GM23338 (cell line): ENCODE data around the gene PLA2G6. TPM values are rescaled to one million over a fixed set of nuclear protein-coding genes. Genes with fewer than 3 reads are reported as not detected.
A peak's percentile ranks its signal among the peaks of the same experiment; 100 is the strongest.

ENCODE experiments used
- ATAC-seq: fragments of 200-7000 bp; cut with Tn5 transposase; 3 replicates; pipeline ENCODE4 v1.9.1; 2020
- DNase-seq: peaks from one replicate; pipeline ENCODE4 v3.0.0-alpha.2; 2015; ENCODE audit warnings: low spot score
- H2AFZ ChIP-seq: fragments of 200-600 bp; sonication (generic); 2 replicates; pipeline ENCODE4 v1.8.0; 2016; ENCODE audit warnings: antibody characterized with exemption, mild to moderate bottlenecking, moderate library complexity
- H3F3A ChIP-seq: fragments of 200-600 bp; sonication (generic); replicated peaks from 2 replicates; pipeline ENCODE4 v1.8.0; 2017; ENCODE audit warnings: antibody characterized with exemption, mixed run types, low read depth
- H3K27ac ChIP-seq: fragments of 200-600 bp; sonication (generic); 2 replicates; pipeline ENCODE4 v1.6.1; 2016; ENCODE audit warnings: low read depth
- H3K27me3 ChIP-seq: fragments of 200-600 bp; sonication (generic); 2 replicates; pipeline ENCODE4 v1.8.0; 2016; ENCODE audit warnings: mild to moderate bottlenecking, mixed run types, moderate library complexity; ENCODE audit not compliant: insufficient read depth
- H3K36me3 ChIP-seq: fragments of 200-600 bp; sonication (generic); 2 replicates; pipeline ENCODE4 v1.8.0; 2016; ENCODE audit warnings: mild to moderate bottlenecking; ENCODE audit not compliant: insufficient read depth
- H3K4me1 ChIP-seq: fragments of 200-600 bp; sonication (generic); 2 replicates; pipeline ENCODE4 v1.8.0; 2016; ENCODE audit warnings: mild to moderate bottlenecking, moderate library complexity; ENCODE audit not compliant: insufficient read depth
- H3K4me2 ChIP-seq: fragments of 200-600 bp; sonication (generic); 2 replicates; pipeline ENCODE4 v1.7.1; 2017; ENCODE audit warnings: mixed run types
- H3K4me3 ChIP-seq: fragments of 200-600 bp; sonication (generic); 2 replicates; pipeline ENCODE4 v1.6.1; 2016; ENCODE audit warnings: mixed run types
- H3K79me2 ChIP-seq: fragments of 200-600 bp; sonication (generic); replicated peaks from 2 replicates; pipeline ENCODE4 v1.8.0; 2017; ENCODE audit warnings: mild to moderate bottlenecking; ENCODE audit not compliant: insufficient read depth
- H3K9me2 ChIP-seq: fragments of 200-600 bp; sonication (generic); 2 replicates; pipeline ENCODE4 v1.8.0; 2017; ENCODE audit not compliant: insufficient read depth
- H4K20me1 ChIP-seq: fragments of 200-600 bp; sonication (generic); replicated peaks from 2 replicates; pipeline ENCODE4 v1.8.0; 2017; ENCODE audit warnings: mild to moderate bottlenecking; ENCODE audit not compliant: insufficient read depth
- H3K27ac Mint-ChIP-seq: 2 replicates; pipeline ENCODE4 v1.8.0; 2020; ENCODE audit warnings: inconsistent platforms, mild to moderate bottlenecking, moderate library complexity, mixed read lengths
- H3K27me3 Mint-ChIP-seq: 3 replicates; pipeline ENCODE4 v1.8.0; 2022; ENCODE audit warnings: low read depth, mild to moderate bottlenecking, moderate library complexity, mixed read lengths, inconsistent platforms; ENCODE audit not compliant: insufficient read depth, poor library complexity
- H3K36me3 Mint-ChIP-seq: 3 replicates; pipeline ENCODE4 v1.8.0; 2021; ENCODE audit warnings: low read depth, mild to moderate bottlenecking, inconsistent platforms, moderate library complexity, mixed read lengths
- H3K4me1 Mint-ChIP-seq: 3 replicates; pipeline ENCODE4 v1.8.0; 2020; ENCODE audit warnings: mild to moderate bottlenecking, inconsistent platforms, mixed read lengths
- H3K4me3 Mint-ChIP-seq: 3 replicates; pipeline ENCODE4 v1.8.0; 2021; ENCODE audit warnings: moderate library complexity, mild to moderate bottlenecking, inconsistent platforms, mixed read lengths
- H3K9me3 Mint-ChIP-seq: 3 replicates; pipeline ENCODE4 v1.8.0; 2020; ENCODE audit warnings: moderate library complexity, mild to moderate bottlenecking, inconsistent platforms, mixed read lengths
- CREB1 ChIP-seq: fragments of 250-450 bp; sonication (Bioruptor Pico); IDR thresholded peaks from 2 replicates; pipeline ENCODE4 v1.5.0; 2020; ENCODE audit warnings: low read depth, mild to moderate bottlenecking, moderate library complexity
- EZH2 ChIP-seq: fragments of 200-600 bp; sonication (generic); IDR thresholded peaks from one replicate; pipeline ENCODE4 v1.8.0; 2017; ENCODE audit warnings: antibody characterized with exemption, mild to moderate bottlenecking, low read depth; ENCODE audit not compliant: unreplicated experiment
- POLR2AphosphoS5 ChIP-seq: IDR thresholded peaks from 2 replicates; pipeline ENCODE4 v1.6.1; 2016; ENCODE audit warnings: antibody characterized with exemption, low read depth
- ZNF114 ChIP-seq: fragments of 250-450 bp; sonication (Bioruptor Pico); IDR thresholded peaks from 2 replicates; pipeline ENCODE4 v1.5.0; 2020; ENCODE audit warnings: mild to moderate bottlenecking, moderate library complexity
- polyA plus RNA-seq: library from polyadenylated mRNA; unstranded; fragments of >200 nt; fragmentation: Nextera tagmentation; extraction: Ambion mirVana; gene quantifications from 2 replicates; pipeline ENCODE4 v1.2.1, GENCODE V29; 2016
- total RNA-seq: library from RNA; depleted of rRNA; stranded (reverse); fragments of >200 nt; shearing (Covaris generic); gene quantifications from 2 replicates; pipeline ENCODE4 v1.2.3, GENCODE V29; 2014
- TF ChIP-seq, protein P1 (sequence below): IDR thresholded peaks from 2 replicates; pipeline ENCODE4 v1.6.1; 2016; ENCODE audit warnings: antibody characterized with exemption
- TF ChIP-seq, protein P2 (sequence below): IDR thresholded peaks from one replicate; pipeline ENCODE4 v1.6.1; 2018; ENCODE audit warnings: antibody characterized with exemption; ENCODE audit not compliant: unreplicated experiment
- TF ChIP-seq, protein P3 (sequence below), 2 experiments: fragments of 200-600 bp in 1 of 2; sonication (generic) in 1 of 2; conservative IDR thresholded peaks; 2 replicates each; pipeline versions ENCODE4 v1.5.1 to v1.6.1; 2016 to 2017; ENCODE audit warnings: antibody characterized with exemption in 2 of 2, low read depth in 2 of 2, mild to moderate bottlenecking in 2 of 2, moderate library complexity in 1 of 2

The PLA2G6 gene
- total and polyA plus RNA-seq, 2 experiments from 2014 or later = 4.5 to 12.6 TPM

DNA sequence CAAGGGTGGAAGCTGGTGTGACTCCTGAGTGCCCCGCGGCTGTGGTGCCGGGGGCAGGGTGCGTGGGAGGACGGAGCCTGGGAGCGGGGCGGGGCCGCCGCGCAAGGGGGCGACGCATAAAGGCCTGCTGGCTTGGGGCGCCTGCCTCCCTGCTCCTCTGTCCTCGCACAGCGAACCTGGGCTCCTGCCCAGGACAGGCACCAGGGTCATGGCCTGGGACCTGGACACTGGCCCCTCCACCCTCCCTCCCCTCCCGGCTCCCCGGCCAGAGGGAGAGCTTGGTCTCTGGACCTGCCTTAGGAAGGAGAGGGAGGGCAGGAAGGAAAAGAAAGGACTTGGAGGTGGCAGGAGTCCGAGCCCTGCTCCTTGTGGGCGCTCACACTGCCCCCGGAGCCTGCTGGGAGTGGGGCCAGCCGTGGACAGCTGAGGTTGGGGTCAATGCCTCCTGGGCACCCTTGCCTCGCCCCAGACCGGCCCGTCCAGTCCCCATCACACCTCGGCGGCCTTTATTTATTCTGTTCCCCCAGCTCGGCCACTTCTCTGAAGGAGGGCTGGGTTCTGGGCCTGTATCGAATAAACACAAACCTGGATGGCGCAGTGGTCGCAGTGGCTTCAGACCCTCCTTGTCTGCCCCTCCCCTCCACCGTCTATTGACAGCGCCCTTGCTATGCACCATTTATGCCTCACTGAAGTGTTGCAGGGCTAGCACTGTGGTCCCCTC, 106.4 kb downstream of the PLA2G6 start (continued):
- TF ChIP-seq, protein P1, sequence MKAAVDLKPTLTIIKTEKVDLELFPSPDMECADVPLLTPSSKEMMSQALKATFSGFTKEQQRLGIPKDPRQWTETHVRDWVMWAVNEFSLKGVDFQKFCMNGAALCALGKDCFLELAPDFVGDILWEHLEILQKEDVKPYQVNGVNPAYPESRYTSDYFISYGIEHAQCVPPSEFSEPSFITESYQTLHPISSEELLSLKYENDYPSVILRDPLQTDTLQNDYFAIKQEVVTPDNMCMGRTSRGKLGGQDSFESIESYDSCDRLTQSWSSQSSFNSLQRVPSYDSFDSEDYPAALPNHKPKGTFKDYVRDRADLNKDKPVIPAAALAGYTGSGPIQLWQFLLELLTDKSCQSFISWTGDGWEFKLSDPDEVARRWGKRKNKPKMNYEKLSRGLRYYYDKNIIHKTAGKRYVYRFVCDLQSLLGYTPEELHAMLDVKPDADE = no peak
- no peak for TF ChIP-seq ZNF114
- TF ChIP-seq EZH2 = no peak
- no peak for TF ChIP-seq CREB1
- TF ChIP-seq, protein P2, sequence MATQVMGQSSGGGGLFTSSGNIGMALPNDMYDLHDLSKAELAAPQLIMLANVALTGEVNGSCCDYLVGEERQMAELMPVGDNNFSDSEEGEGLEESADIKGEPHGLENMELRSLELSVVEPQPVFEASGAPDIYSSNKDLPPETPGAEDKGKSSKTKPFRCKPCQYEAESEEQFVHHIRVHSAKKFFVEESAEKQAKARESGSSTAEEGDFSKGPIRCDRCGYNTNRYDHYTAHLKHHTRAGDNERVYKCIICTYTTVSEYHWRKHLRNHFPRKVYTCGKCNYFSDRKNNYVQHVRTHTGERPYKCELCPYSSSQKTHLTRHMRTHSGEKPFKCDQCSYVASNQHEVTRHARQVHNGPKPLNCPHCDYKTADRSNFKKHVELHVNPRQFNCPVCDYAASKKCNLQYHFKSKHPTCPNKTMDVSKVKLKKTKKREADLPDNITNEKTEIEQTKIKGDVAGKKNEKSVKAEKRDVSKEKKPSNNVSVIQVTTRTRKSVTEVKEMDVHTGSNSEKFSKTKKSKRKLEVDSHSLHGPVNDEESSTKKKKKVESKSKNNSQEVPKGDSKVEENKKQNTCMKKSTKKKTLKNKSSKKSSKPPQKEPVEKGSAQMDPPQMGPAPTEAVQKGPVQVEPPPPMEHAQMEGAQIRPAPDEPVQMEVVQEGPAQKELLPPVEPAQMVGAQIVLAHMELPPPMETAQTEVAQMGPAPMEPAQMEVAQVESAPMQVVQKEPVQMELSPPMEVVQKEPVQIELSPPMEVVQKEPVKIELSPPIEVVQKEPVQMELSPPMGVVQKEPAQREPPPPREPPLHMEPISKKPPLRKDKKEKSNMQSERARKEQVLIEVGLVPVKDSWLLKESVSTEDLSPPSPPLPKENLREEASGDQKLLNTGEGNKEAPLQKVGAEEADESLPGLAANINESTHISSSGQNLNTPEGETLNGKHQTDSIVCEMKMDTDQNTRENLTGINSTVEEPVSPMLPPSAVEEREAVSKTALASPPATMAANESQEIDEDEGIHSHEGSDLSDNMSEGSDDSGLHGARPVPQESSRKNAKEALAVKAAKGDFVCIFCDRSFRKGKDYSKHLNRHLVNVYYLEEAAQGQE = no peak

DNA sequence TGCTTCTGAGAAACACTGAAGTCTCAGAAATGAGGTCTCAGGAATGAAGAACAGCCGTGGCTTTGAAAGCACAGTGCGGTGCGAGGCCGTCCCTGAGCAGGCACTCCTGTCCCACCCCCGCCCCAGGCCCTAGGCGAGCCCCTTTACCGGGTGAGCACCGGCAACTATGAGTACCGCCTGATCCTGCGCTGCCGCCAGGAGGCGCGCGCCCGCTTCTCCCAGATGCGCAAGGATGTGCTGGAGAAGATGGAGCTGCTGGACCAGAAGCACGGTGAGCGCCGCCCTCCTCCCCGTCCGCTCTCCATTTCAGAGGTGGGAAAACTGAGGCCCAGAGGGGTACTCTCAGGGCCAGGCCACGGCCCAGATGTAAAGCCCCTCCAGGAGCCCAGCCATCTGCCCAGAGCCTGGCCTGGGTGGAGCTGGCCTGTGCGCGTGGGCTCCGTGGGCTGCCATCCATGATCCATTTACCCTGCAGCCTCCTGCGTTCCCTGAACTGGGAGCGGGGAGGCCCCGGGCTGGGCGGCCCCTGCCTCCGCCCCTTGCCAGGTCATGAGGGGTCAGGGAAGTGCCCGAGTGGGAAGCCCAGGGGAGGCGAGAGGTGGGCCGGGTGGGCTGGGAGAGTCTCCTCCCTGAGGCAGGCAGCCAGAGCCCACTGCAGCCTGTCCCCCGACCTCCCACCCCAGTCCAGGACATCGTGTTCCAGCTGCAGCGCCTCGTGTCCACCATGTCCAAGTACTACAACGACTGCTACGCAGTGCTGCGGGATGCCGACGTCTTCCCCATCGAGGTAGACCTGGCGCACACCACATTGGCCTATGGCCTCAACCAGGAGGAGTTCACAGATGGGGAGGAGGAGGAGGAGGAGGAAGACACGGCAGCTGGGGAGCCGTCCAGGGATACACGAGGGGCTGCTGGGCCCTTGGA, 107.2 kb downstream of the PLA2G6 start:
- Histone ChIP-seq H3K4me2 (no peak overlapping the region), H2AFZ (no peak overlapping the region), H3K27ac (no peak overlapping the region), H3K79me2 (no peaks in the 10 kb centered on the region), H3K4me1 (0 out of 2 replicates have a peak, but pooled peaks cover 3% of the 10 kb centered on the region), H3F3A (no peaks in the 10 kb centered on the region), H3K36me3 (no peaks in the 10 kb centered on the region), H3K27me3 (peaks cover 5% of the 10 kb centered on the region; the same call in 1 of the 2 replicates), H3K4me3 (no peak overlapping the region), H4K20me1 (no peaks in the 10 kb centered on the region; the same call in 1 of the 2 replicates), H3K9me2 (no peaks in the 10 kb centered on the region)
- Mint-ChIP-seq H3K27ac (no peak overlapping the region), H3K27me3 (peaks cover 13% of the 10 kb centered on the region), H3K9me3 (no peaks in the 10 kb centered on the region), H3K4me1 (peaks cover 5% of the 10 kb centered on the region; the same call in 2 of the 3 replicates), H3K36me3 (peaks cover 27% of the 10 kb centered on the region), H3K4me3 (no peak overlapping the region)
- DNase-seq = peak; percentile 89
- TF ChIP-seq, protein P3, sequence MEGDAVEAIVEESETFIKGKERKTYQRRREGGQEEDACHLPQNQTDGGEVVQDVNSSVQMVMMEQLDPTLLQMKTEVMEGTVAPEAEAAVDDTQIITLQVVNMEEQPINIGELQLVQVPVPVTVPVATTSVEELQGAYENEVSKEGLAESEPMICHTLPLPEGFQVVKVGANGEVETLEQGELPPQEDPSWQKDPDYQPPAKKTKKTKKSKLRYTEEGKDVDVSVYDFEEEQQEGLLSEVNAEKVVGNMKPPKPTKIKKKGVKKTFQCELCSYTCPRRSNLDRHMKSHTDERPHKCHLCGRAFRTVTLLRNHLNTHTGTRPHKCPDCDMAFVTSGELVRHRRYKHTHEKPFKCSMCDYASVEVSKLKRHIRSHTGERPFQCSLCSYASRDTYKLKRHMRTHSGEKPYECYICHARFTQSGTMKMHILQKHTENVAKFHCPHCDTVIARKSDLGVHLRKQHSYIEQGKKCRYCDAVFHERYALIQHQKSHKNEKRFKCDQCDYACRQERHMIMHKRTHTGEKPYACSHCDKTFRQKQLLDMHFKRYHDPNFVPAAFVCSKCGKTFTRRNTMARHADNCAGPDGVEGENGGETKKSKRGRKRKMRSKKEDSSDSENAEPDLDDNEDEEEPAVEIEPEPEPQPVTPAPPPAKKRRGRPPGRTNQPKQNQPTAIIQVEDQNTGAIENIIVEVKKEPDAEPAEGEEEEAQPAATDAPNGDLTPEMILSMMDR (conservative IDR thresholded peaks at IDR 0.05; ENCODE audit: low read depth in 2 of 2) = peak; percentile 72 to 92
- no peak for TF ChIP-seq POLR2AphosphoS5
- ATAC-seq = peak; percentile 86
